ENCODE results near the gene OTUD1. TPM values are rescaled to one million over a fixed set of nuclear protein-coding genes. Genes with fewer than 3 reads are reported as not detected.

Gene OTUD1
- total and polyA plus RNA-seq, 2 experiments from 2014 or later: 2.1 to 8.1 TPM

GRCh38 chr10:23395017-23395416 is 43.9 kb upstream of the OTUD1 start:
- no peak overlapping the region for H3K4me2 ChIP-seq (ENCODE audit: unreplicated experiment)
- H3K9ac ChIP-seq: no peak overlapping the region
- H3K4me3 ChIP-seq: no peak overlapping the region
- no peaks in the 10 kb centered on the region for H4K20me1 ChIP-seq (ENCODE audit: insufficient read depth)
- 91 to 94% methylated on average over 5 of the region's 5 CpGs for WGBS, 2 experiments (ENCODE audit: low coverage in 1 of 2, low lambda C conversion rate in 2 of 2, missing lambda C conversion rate in 2 of 2)
- H3K4me1 ChIP-seq (ENCODE audit: insufficient read depth): peaks cover 6% of the 10 kb centered on the region
- no peaks in the 10 kb centered on the region; the same call in 1 of the 2 replicates for H3F3A ChIP-seq (ENCODE audit: insufficient read depth)
- no peak for TF ChIP-seq EZH2phosphoT487 (IDR thresholded peaks at IDR 0.05; ENCODE audit: insufficient read depth, low read depth)
- TF ChIP-seq EZH2 (IDR thresholded peaks at IDR 0.05; ENCODE audit: insufficient read depth, poor library complexity, severe bottlenecking): no peak
- no peaks in the 10 kb centered on the region for H3K27me3 ChIP-seq (replicated peaks; ENCODE audit: insufficient read depth)
- no peak for DNase-seq
- no peak overlapping the region for H2AFZ ChIP-seq
- H3K9me3 ChIP-seq (ENCODE audit: low read depth): no peaks in the 10 kb centered on the region
- no peaks in the 10 kb centered on the region for H3K36me3 ChIP-seq (ENCODE audit: low read depth)
- in situ Hi-C loops (cut with MboI): no loop called here
- no peaks in the 10 kb centered on the region for H3K79me2 ChIP-seq (ENCODE audit: insufficient read depth)
- H3K27ac ChIP-seq: no peak overlapping the region
- H3K9me2 ChIP-seq (ENCODE audit: insufficient read depth): no peaks in the 10 kb centered on the region

- Histone ChIP-seq H3K9ac (no peak overlapping the region), H4K20me1 (ENCODE audit: insufficient read depth) (no peaks in the 10 kb centered on the region), H3K27me3 (replicated peaks; ENCODE audit: insufficient read depth) (no peaks in the 10 kb centered on the region), H3K4me3 (no peak overlapping the region), H3K4me1 (ENCODE audit: insufficient read depth) (peaks cover 17% of the 10 kb centered on the region), H3K4me2 (ENCODE audit: unreplicated experiment) (no peak overlapping the region), H3K9me2 (ENCODE audit: insufficient read depth) (no peaks in the 10 kb centered on the region), H3F3A (ENCODE audit: insufficient read depth) (peaks cover 7% of the 10 kb centered on the region; the same call in 1 of the 2 replicates), H3K9me3 (ENCODE audit: low read depth) (no peaks in the 10 kb centered on the region), H3K79me2 (ENCODE audit: insufficient read depth) (no peaks in the 10 kb centered on the region), H3K27ac (no peak overlapping the region), H2AFZ (no peak overlapping the region), H3K36me3 (ENCODE audit: low read depth) (no peaks in the 10 kb centered on the region)
- TF ChIP-seq EZH2 (IDR thresholded peaks at IDR 0.05; ENCODE audit: insufficient read depth, poor library complexity, severe bottlenecking) (no peak), EZH2phosphoT487 (IDR thresholded peaks at IDR 0.05; ENCODE audit: insufficient read depth, low read depth) (no peak)
- in situ Hi-C loops (cut with MboI): no loop called here
- DNase-seq: no peak
- 74 to 78% methylated on average over 2 of the region's 2 CpGs for WGBS, 2 experiments (ENCODE audit: low coverage in 1 of 2, low lambda C conversion rate in 2 of 2, missing lambda C conversion rate in 2 of 2)
These were observed 42.2 kb upstream of the OTUD1 start for GRCh38 chr10:23396695-23397094.

GRCh38 chr10:23399701-23400144 is 39.2 kb upstream of the OTUD1 start:
- WGBS, 2 experiments (ENCODE audit: low coverage in 1 of 2, low lambda C conversion rate in 2 of 2, missing lambda C conversion rate in 2 of 2): 2 to 3% methylated on average over 7 of the region's 7 CpGs
- in situ Hi-C loops (cut with MboI): no loop called here
- Histone ChIP-seq H3F3A (ENCODE audit: insufficient read depth) (peaks cover 7% of the 10 kb centered on the region; the same call in 1 of the 2 replicates), H3K9me2 (ENCODE audit: insufficient read depth) (no peaks in the 10 kb centered on the region), H3K4me1 (ENCODE audit: insufficient read depth) (peaks cover 19% of the 10 kb centered on the region), H3K9ac (no peak overlapping the region), H3K4me2 (ENCODE audit: unreplicated experiment) (peak overlapping the region; percentile 67), H3K27ac (peak overlapping the region; percentile 42; the same call in 1 of the 2 replicates), H3K79me2 (ENCODE audit: insufficient read depth) (no peaks in the 10 kb centered on the region), H2AFZ (no peak overlapping the region), H3K9me3 (ENCODE audit: low read depth) (no peaks in the 10 kb centered on the region), H3K4me3 (no peak overlapping the region; the same call in 1 of the 2 replicates), H3K36me3 (ENCODE audit: low read depth) (no peaks in the 10 kb centered on the region), H3K27me3 (replicated peaks; ENCODE audit: insufficient read depth) (no peaks in the 10 kb centered on the region), H4K20me1 (ENCODE audit: insufficient read depth) (no peaks in the 10 kb centered on the region)
- TF ChIP-seq EZH2 (IDR thresholded peaks at IDR 0.05; ENCODE audit: insufficient read depth, poor library complexity, severe bottlenecking) (no peak), EZH2phosphoT487 (IDR thresholded peaks at IDR 0.05; ENCODE audit: insufficient read depth, low read depth) (no peak)
- DNase-seq: peak; percentile 95

- Histone ChIP-seq H3K9me2 (ENCODE audit: insufficient read depth) (no peaks in the 10 kb centered on the region), H3K27ac (no peak overlapping the region)
- TF ChIP-seq EZH2phosphoT487 (IDR thresholded peaks at IDR 0.05; ENCODE audit: insufficient read depth, low read depth) (no peak), EZH2 (IDR thresholded peaks at IDR 0.05; ENCODE audit: insufficient read depth, poor library complexity, severe bottlenecking) (no peak)
These were observed 36.0 kb upstream of the OTUD1 start for GRCh38 chr10:23402856-23403255.

More at GRCh38 chr10:23402856-23403255, 36.0 kb upstream of the OTUD1 start:
- no peaks in the 10 kb centered on the region for H3K27me3 ChIP-seq (replicated peaks; ENCODE audit: insufficient read depth)
- peaks cover 7% of the 10 kb centered on the region; the same call in 1 of the 2 replicates for H3F3A ChIP-seq (ENCODE audit: insufficient read depth)
- no peak overlapping the region for H3K4me3 ChIP-seq
- 83 to 88% methylated on average over 2 of the region's 2 CpGs for WGBS, 2 experiments (ENCODE audit: low coverage in 1 of 2, low lambda C conversion rate in 2 of 2, missing lambda C conversion rate in 2 of 2)
- no peak overlapping the region for H3K9ac ChIP-seq
- in situ Hi-C loops (cut with MboI): no loop called here
- H3K79me2 ChIP-seq (ENCODE audit: insufficient read depth): no peaks in the 10 kb centered on the region
- no peak for DNase-seq
- no peak overlapping the region for H3K4me2 ChIP-seq (ENCODE audit: unreplicated experiment)
- H2AFZ ChIP-seq: no peak overlapping the region
- H3K36me3 ChIP-seq (ENCODE audit: low read depth): no peaks in the 10 kb centered on the region
- no peaks in the 10 kb centered on the region for H4K20me1 ChIP-seq (ENCODE audit: insufficient read depth)
- no peaks in the 10 kb centered on the region for H3K9me3 ChIP-seq (ENCODE audit: low read depth)
- peaks cover 20% of the 10 kb centered on the region for H3K4me1 ChIP-seq (ENCODE audit: insufficient read depth)

Data from GM23248 (cell line).